HPDE6-E6E7 (cell line): ENCODE results near the gene SND1.
A peak's percentile ranks its signal among the peaks of the same experiment; 100 is the strongest.

Experiments
- DNase-seq: peaks from one replicate; pipeline ENCODE4 v3.0.0; 2011; ENCODE audit warnings: missing footprints; ENCODE audit errors: extremely low spot score

SND1 gene

GRCh38 chr7:127799535-127800305 is 147.7 kb downstream of the SND1 start:
- DNase-seq = no peak

GRCh38 chr7:127802845-127803244 is 150.9 kb downstream of the SND1 start:
- DNase-seq = no peak

- no peak for DNase-seq
These were observed 151.6 kb downstream of the SND1 start for GRCh38 chr7:127803626-127804025.

- no peak for DNase-seq
These were observed 155.3 kb downstream of the SND1 start for GRCh38 chr7:127807340-127807739.

GRCh38 chr7:127807829-127808228 is 155.8 kb downstream of the SND1 start:
- DNase-seq = no peak

GRCh38 chr7:127809261-127809702 is 157.3 kb downstream of the SND1 start:
- peak; percentile 71 for DNase-seq

- no peak for DNase-seq
These were observed 158.1 kb downstream of the SND1 start for GRCh38 chr7:127810113-127810512.

- DNase-seq = no peak
These were observed 159.0 kb downstream of the SND1 start for GRCh38 chr7:127810696-127811660.

GRCh38 chr7:127812540-127812939 is 160.5 kb downstream of the SND1 start:
- DNase-seq = no peak

- DNase-seq = no peak
These were observed 162.1 kb downstream of the SND1 start for GRCh38 chr7:127813991-127814541.

- no peak for DNase-seq
These were observed 163.7 kb downstream of the SND1 start for GRCh38 chr7:127815631-127816145.

- no peak for DNase-seq
These were observed 164.6 kb downstream of the SND1 start for GRCh38 chr7:127816354-127817190.

- no peak for DNase-seq
These were observed 165.5 kb downstream of the SND1 start for GRCh38 chr7:127817466-127817865.

- DNase-seq = no peak
These were observed 166.3 kb downstream of the SND1 start for GRCh38 chr7:127818306-127818705.

- DNase-seq = peak; percentile 15
These were observed 168.2 kb downstream of the SND1 start for GRCh38 chr7:127819975-127820731.

- no peak for DNase-seq
These were observed 168.7 kb downstream of the SND1 start for GRCh38 chr7:127820732-127821085.

GRCh38 chr7:127821146-127821545 is 169.2 kb downstream of the SND1 start:
- DNase-seq = no peak

- DNase-seq = peak; percentile 66
These were observed 171.0 kb downstream of the SND1 start for GRCh38 chr7:127822822-127823508.

- DNase-seq = no peak
These were observed 172.7 kb downstream of the SND1 start for GRCh38 chr7:127824682-127825081.
